HG03135 (cell line): Measurements from ENCODE around the gene OR5B21.
A peak's percentile ranks its signal among the peaks of the same experiment; 100 is the strongest.

Experiments used
- ATAC-seq: cut with Tn5 transposase; IDR thresholded peaks from one replicate; pipeline ENCODE4 v1.9.1; 2021; ENCODE audit warnings: mild to moderate bottlenecking, moderate library complexity; ENCODE audit not compliant: unreplicated experiment

The OR5B21 gene

DNA sequence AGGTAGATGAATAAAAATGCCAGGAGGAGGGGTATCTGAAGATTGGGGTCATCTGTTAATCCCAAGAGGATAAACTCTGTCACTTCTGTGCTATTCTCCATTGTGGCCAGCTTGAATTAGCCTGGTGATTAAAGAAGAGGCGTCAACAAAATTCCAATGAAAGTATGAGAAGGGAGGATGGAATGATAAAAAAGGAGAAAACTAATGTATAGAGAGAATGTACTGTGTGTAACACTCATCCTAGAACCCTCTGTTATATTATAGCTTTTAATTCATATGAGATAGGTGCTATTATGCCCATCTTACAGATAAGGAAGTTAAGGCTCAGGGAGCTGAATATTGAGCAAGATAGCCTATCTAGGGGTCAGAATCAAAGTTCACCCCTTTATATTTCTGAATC lies at the start of gene OR5B21:
OR5B21 (minus strand) TSS at position 101 of the 400 bp plus-strand sequence; CDS start at position 101, 0 bp downstream.
- no peak for ATAC-seq

DNA sequence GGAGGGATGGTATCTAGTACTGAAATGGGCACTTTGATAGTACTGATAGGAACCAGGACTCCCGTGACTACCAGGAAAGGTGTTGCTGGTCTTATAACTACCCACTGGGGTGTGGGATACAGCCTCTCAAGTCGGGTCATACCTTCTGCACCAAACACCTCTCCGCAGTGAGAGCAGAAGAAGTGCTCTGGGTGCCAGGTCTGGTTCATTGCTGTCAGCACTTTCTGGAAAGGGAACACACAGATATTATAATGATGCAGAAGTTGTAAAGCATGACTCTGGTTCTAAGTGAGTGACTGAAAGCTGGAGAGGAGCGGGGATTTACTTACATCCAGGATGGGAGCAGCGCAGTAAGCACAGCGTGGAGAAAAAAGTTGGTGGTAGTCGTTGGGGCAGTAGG lies 41.7 kb upstream of the OR5B21 start:
- ATAC-seq: no peak

DNA sequence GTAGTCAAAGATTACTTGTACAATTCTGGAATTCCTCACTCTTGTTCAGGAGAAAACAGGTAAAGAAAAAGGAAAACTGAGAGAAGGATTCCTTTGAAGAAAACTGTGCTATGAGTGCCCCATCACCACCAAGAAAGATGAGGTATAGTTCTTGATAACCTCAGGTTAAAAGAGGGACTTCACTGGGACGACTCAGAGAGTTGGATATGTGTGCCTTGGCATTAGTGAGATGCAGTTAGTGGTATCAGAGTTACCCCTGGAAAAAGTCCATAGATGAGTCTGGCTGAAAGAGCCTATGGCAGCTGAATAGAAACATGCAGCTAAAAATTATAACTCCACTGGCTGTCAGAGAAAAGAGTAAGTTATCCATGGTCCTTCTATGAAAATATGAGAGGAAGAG lies 38.9 kb upstream of the OR5B21 start:
- no peak for ATAC-seq

DNA sequence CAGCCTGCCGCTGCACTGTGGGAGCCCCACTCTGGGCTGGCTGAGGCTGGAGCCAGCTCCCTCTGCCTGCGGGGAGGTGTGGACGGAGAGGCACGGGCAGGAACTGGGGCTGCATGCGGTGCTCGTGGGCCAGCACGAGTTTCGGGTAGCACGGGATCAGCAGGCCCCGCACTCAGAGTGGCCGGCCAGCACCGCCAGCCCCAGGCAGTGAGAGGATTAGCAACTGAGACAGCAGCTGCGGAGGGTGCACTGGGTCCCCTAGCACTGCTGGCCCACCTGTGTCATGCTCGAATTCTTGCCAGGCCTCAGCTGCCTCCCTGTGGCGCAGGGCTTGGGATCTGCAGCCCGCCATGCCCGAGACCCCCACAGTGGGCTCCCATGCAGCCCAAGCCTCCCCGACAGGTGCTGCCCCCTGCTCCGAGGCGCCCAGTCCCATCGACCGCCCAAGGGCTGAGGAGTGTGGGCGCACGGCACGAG lies 24.0 kb upstream of the OR5B21 start:
- no peak for ATAC-seq

DNA sequence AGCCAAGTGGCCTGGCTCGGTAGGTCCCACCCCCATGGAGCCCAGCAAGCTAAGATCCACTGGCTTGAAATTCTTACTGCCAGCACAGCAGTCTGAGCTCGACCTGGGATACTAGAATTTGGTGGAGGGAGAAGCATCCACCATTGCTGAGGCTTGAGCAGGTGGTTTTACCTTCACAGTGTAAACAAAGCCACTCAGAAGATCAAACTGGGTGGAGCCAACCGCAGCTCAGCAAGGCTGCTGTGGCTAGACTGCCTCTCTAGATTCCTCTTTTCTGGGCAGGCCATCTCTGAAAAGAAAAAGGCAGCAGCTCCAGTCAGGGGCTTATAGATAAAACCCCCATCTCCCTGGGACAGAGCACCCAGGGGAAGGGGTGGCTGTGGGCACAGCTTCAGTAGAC lies 22.3 kb upstream of the OR5B21 start:
- no peak for ATAC-seq

DNA sequence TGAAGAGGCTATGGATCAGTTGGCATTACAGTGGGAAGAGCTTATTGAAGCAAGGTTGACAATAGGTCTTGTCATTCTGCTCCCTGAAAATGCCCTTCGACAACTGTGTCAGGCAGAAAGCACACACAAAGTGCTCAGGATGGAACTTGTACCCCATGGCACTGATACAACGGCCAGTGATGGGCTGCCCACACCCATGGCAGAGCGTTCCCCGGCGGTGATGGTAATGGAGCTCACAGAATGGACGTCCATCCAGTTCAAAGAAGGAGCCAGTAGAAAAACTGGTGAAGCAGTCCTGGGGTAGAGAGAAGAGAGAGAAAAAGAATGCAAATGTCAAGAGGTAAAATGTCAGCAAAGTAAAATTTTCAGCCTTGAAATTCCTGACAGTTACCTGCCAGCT lies 19.5 kb upstream of the OR5B21 start:
- ATAC-seq: no peak

DNA sequence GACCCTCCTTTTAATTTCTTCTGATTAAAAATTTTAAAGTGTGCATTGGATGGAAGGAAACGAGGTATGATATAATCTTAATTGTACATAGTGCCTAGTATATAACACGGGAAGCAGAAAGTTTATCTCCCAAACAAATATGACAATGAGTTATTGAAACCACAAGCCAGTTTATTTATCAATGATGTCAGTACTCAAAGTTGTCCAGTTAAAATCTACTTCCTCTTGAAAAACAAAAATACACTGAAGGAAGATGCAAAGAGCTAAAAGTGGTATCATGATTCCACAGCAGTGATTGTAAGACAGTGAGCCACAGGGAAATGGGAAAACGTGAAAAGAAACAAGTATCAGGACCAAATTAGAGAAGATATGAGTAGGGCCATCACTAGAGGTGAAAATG lies 18.8 kb upstream of the OR5B21 start:
- no peak for ATAC-seq

- peak; percentile 91 for ATAC-seq
Observed at GRCh38 chr11:58525037-58525614, 17.2 kb upstream of the OR5B21 start.

DNA sequence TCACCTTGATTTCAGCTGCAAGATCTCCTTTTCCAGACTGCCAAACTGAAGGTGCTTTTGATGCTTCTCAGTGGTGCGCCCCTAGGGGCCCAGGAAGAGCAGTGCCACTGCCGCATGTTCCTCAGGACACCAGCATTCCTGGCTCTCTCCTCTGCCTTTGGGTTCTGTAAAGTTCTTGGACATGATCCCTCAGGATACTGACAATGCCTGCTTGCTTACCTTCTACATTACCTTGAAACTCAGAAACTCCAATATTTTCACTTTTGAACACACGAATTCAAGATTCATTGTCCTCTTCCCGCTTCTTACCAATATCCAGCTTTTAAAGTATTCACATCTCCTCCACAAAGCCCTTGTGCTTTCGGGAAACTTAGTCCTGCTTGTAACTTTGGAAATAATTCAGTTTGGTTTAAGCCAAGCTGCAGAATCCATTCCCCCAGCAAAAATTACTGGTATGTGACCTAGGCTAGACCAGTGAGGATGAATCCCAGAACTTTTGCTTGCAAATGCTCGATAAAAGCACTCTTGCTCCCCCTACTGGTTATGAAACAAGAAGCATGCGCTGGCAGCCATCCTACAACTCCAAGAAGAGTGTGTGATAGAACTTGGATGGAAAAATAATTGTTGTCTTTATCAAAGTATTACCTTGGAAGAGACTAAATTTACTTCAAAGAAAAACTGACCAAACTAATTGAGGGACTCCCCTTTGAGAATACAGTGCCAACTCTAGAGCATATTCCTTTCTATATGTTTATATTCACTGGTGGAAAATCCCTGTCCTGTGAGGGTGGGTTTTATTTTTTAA lies 16.5 kb upstream of the OR5B21 start:
- peak; percentile 24 for ATAC-seq

DNA sequence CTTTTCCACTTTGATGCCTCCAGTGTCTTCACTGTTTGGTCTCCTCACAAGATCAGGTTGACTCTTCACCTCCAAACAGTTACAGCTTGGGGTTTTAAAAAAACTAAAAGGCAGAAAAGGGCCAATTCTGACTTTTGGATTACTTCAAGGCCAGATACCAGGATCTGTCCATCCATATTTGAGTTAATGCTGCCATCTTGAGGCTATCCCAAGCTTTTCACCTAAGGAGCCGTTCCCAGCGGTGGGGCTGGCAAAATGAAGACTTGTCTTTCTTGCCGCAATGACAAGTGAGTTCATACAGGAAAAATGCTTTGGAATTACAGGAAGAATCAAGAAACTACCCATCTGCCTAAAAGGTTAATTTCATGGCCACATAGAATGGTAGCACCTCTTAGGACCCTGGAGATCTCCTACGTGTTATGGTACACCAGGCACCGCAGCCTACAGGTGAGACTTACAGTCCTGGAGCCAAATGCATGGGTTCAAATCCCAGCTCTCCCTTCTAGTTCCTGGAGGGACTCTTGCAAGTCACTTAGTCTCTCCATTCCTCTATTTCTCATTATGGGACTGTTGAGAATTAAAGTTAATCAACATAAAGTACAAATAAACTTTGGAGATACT lies 6.0 kb upstream of the OR5B21 start:
- no peak for ATAC-seq

DNA sequence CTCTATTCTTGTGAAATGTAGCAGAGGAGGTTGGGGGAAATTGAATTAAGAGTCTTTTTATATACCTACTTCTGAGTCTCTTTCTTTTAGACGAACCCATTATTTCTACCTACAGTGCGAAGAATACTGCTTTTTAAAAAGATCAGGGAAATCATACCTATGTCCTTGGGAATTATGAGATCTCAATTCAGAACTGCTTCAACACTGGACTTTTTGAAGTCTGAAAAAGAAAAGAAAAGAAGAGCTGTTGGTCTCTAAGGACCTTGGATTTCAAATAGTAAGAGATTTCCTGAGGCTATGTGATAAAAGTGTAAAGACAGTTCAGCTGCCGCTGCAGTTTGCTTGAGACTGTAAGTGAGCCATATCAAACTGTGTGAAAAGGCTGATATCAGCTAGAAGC lies 3.7 kb upstream of the OR5B21 start:
- ATAC-seq: no peak

DNA sequence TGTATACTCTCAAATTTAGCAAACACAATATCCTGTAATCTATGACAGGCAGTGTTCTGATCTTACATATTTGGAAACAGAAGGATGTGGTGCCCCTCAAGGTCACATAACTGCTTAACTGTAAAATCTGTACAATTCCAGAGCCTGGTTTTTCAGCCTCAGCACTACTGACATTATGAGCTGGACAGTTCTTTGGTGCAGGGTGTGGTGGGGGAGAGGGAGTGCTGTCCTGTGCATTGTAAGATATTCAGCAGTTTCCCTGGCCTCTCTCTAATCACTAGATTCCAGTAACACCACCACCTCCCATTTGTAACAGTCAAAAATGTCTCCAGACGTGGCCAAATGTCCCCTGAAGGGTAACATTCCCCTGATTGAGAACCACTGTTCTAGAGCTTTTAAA lies 1.8 kb upstream of the OR5B21 start:
- ATAC-seq: no peak

DNA sequence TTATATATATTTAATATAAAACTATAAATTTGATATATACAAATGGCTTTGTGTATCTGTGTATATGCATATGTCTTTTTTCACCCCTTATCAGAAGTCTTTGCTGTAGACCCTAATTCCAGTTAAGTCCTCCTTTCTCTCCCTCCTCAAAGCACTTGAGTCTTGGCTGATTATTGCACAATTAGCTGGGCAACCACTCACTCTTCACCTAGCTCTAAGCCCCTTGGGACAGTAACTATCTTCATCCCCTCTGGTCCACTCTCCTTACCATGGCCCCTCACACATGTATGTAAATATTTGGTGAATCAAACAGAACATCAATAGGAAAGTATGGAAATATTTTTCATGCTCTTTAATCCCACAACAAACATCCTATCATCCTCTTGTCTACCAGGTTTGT lies 909 bp upstream of the OR5B21 start:
- ATAC-seq: no peak

DNA sequence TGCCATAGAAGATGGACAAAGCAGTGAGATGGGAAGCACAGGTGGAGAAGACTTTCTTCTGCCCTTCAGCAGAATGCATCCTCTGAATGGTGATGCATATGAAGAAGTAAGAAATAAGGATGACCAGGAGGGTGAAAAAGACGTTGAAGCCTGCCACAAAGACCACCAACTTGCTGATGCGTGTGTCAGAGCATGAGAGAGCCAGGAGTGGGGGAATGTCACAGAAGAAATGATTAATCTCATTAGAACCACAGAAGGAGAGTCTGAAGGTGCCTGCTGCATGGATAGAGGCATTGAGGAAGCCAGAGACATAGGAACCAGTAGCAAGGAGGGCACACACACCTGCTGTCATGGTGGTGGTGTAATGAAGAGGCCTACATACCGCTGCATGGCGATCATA lies 550 bp downstream of the OR5B21 start:
- no peak for ATAC-seq

DNA sequence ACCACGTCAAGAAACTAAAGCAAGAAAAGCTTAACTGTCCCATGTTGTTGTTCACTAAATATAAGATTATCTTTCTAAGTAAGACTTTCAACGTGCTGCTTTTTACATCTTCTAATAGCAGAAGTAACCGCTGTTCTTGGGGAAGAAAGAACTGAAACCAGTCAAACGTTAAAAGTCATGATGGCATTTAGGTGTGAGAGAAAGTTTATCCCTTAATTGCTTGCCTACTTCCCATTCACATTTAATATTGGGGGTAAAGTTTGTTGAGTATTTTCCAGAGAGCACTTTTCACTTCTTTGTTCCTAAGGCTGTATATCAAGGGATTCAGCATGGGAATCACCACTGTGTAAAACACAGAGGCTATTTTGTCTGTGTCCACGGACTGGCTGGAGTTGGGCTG lies 970 bp downstream of the OR5B21 start:
- no peak for ATAC-seq

- no peak for ATAC-seq
Observed at GRCh38 chr11:58505849-58506248, 2.1 kb downstream of the OR5B21 start.

DNA sequence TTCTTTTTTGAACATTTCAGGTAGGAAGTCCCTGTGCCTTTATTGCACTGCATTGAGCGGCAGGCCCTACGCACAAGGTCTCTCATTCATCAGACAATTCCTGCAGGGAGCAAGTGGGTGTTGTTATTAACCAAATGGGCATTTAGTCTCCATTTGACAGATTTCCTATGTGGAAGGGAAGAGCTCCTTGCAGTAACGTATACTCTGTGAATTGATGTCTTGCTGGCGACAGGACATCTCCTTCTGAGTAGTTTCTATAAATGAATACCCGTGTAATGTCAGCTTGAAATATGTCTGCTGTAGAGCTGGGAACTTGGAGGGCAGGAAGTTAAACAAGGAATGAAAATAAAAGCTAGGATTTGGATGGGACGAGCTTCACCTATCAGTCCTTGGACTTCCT lies 3.7 kb downstream of the OR5B21 start:
- ATAC-seq: no peak

GRCh38 chr11:58503361-58503856 lies 4.5 kb downstream of the OR5B21 start:
- ATAC-seq: peak; percentile 93

- ATAC-seq: no peak
Observed at GRCh38 chr11:58502004-58502403, 5.9 kb downstream of the OR5B21 start.

DNA sequence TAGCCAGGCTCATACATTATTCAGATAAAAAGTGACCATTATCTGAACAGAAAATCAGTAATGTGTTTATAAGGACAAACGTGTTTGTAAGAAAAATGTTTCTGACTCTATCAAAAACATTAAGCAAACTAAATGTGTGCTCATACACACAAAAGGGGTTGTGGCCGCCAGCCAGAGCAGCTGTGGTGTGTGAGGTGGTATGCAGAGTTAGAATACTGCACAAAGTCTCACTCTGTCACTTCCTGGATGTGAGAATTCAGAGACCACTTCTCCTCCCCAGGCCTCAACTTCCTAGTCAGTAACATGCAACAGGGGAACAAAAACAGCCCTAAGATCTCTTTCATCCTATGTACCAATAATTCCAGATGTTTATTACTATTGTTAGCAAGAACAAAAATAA lies 9.4 kb downstream of the OR5B21 start:
- no peak for ATAC-seq

DNA sequence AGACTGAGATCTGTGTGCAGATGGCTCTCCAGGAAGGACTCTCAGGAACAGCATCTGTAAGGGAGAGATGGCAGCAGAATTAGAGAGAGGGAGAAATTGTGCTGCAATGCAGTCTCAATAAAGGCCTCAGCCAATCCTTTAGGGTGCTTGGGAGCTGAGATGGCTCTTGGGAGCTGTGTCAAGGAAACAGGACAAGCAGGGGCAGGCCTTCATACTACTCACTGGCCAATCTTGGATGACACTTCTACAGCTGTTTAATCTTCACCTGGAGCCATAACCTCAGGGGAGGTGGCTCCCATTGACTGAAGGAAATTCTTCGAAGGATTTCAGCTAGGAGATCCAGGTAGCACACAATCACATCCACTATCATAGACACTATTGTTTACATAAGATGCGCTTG lies 10.0 kb downstream of the OR5B21 start:
- ATAC-seq: no peak

GRCh38 chr11:58495906-58496305 lies 12.0 kb downstream of the OR5B21 start:
- ATAC-seq: no peak
